Liver (tissue), 9 donors: Measurements from ENCODE around the gene IFITM10. TPM values are rescaled to one million over a fixed set of nuclear protein-coding genes. Genes with fewer than 3 reads are reported as not detected.

Source experiments
- DNase-seq: peaks from one replicate; pipeline ENCODE4 v3.0.0-alpha.2; 2017; ENCODE audit warnings: low spot score
- H3K27ac ChIP-seq, 2 donors: one replicate each; pipeline ENCODE4 v1.7.0; 2013; ENCODE audit warnings: inconsistent platforms in 2 of 2, low read length in 2 of 2, control low read depth in 1 of 2, low read depth in 1 of 2, mild to moderate bottlenecking in 1 of 2
- H3K27me3 ChIP-seq, 4 donors: one replicate each; pipeline versions ENCODE4 v1.6.1 to v1.7.0; 2013; ENCODE audit warnings: low read length in 3 of 4, inconsistent platforms in 1 of 4, mild to moderate bottlenecking in 1 of 4, moderate library complexity in 1 of 4; ENCODE audit not compliant: control insufficient read depth in 4 of 4, insufficient read depth in 4 of 4
- H3K36me3 ChIP-seq, 4 donors: one replicate each; pipeline versions ENCODE4 v1.6.1 to v1.7.0; 2013; ENCODE audit warnings: low read length in 3 of 4, mild to moderate bottlenecking in 3 of 4, low read depth in 1 of 4, moderate library complexity in 1 of 4; ENCODE audit not compliant: control insufficient read depth in 4 of 4, insufficient read depth in 3 of 4
- H3K4me1 ChIP-seq, 4 donors: one replicate each; pipeline versions ENCODE4 v1.6.1 to v1.7.0; 2013; ENCODE audit warnings: low read length in 3 of 4, mild to moderate bottlenecking in 3 of 4, moderate library complexity in 1 of 4; ENCODE audit not compliant: control insufficient read depth in 4 of 4, insufficient read depth in 4 of 4
- H3K4me3 ChIP-seq, 3 donors: one replicate each; pipeline versions ENCODE4 v1.6.1 to v1.7.0; 2013; ENCODE audit warnings: low read length in 3 of 3, control low read depth in 1 of 3, low read depth in 1 of 3, mild to moderate bottlenecking in 1 of 3
- H3K9ac ChIP-seq, 2 donors: one replicate each; pipeline ENCODE4 v1.7.0; 2013; ENCODE audit warnings: low read length in 2 of 2, mild to moderate bottlenecking in 2 of 2, moderate library complexity in 2 of 2, control low read depth in 1 of 2, low read depth in 1 of 2
- H3K9me3 ChIP-seq, 4 donors: one replicate each; pipeline versions ENCODE4 v1.6.1 to v1.7.0; 2013; ENCODE audit warnings: low read length in 3 of 4; ENCODE audit not compliant: control insufficient read depth in 4 of 4
- ATF3 ChIP-seq: IDR thresholded peaks from 2 replicates; pipeline ENCODE4 v1.6.1; 2016; ENCODE audit warnings: antibody characterized with exemption
- CTCF ChIP-seq: fragments of 150-350 bp; IDR thresholded peaks from 2 replicates; pipeline ENCODE4 v1.5.1; 2017; ENCODE audit warnings: improper control_type of control experiment, low read depth, low read length; ENCODE audit not compliant: missing input control
- EGR1 ChIP-seq, 2 donors: IDR thresholded peaks; 2 replicates each; pipeline ENCODE4 v1.6.1; 2016 to 2018; ENCODE audit warnings: antibody characterized with exemption in 2 of 2, low read depth in 2 of 2
- FOXA1 ChIP-seq: IDR thresholded peaks from 2 replicates; pipeline ENCODE4 v1.6.1; 2016; ENCODE audit warnings: antibody characterized with exemption
- FOXA2 ChIP-seq: IDR thresholded peaks from 2 replicates; pipeline ENCODE4 v1.6.1; 2016; ENCODE audit warnings: antibody characterized with exemption
- GABPA ChIP-seq, 2 donors: IDR thresholded peaks in 1 of 2; conservative IDR thresholded peaks in 1 of 2; 2 replicates each; pipeline ENCODE4 v1.6.1; 2016; ENCODE audit warnings: antibody characterized with exemption in 2 of 2, mild to moderate bottlenecking in 1 of 2, moderate library complexity in 1 of 2
- HNF4A ChIP-seq, 2 donors: conservative IDR thresholded peaks; 2 replicates each; pipeline ENCODE4 v1.6.1; 2016; ENCODE audit warnings: antibody characterized with exemption in 2 of 2, mild to moderate bottlenecking in 2 of 2
- HNF4G ChIP-seq: IDR thresholded peaks from 2 replicates; pipeline ENCODE4 v1.6.1; 2016; ENCODE audit warnings: antibody characterized with exemption
- JUND ChIP-seq, 2 donors: IDR thresholded peaks; 2 replicates each; pipeline ENCODE4 v1.6.1; 2016; ENCODE audit warnings: antibody characterized with exemption in 2 of 2
- MAX ChIP-seq: IDR thresholded peaks from 2 replicates; pipeline ENCODE4 v1.6.1; 2016; ENCODE audit warnings: antibody characterized with exemption
- RAD21 ChIP-seq, 2 donors: IDR thresholded peaks; 2 replicates each; pipeline ENCODE4 v1.6.1; 2016; ENCODE audit warnings: antibody characterized with exemption in 2 of 2, mild to moderate bottlenecking in 2 of 2
- REST ChIP-seq: IDR thresholded peaks from 2 replicates; pipeline ENCODE4 v1.6.1; 2016; ENCODE audit warnings: antibody characterized with exemption, mild to moderate bottlenecking
- RXRA ChIP-seq, 2 donors: IDR thresholded peaks; 2 replicates each; pipeline ENCODE4 v1.6.1; 2017 to 2018; ENCODE audit warnings: antibody characterized with exemption in 2 of 2, mild to moderate bottlenecking in 1 of 2
- SP1 ChIP-seq: IDR thresholded peaks from 2 replicates; pipeline ENCODE4 v1.6.1; 2018; ENCODE audit warnings: antibody characterized with exemption, mild to moderate bottlenecking
- TAF1 ChIP-seq: conservative IDR thresholded peaks from 2 replicates; pipeline ENCODE4 v1.6.1; 2016; ENCODE audit warnings: antibody characterized with exemption, mild to moderate bottlenecking
- YY1 ChIP-seq: IDR thresholded peaks from 2 replicates; pipeline ENCODE4 v1.6.1; 2016; ENCODE audit warnings: antibody characterized with exemption, mild to moderate bottlenecking
- ZBTB33 ChIP-seq: IDR thresholded peaks from 2 replicates; pipeline ENCODE4 v1.6.1; 2016; ENCODE audit warnings: antibody characterized with exemption
- WGBS: extraction: QIAGEN DNeasy Blood & Tissue Kit; methylation state at CpG from one replicate; pipeline ENCODE4 v1.1.7; 2013; 5-methylcytosine and 5-hydroxymethylcytosine counted together
- polyA plus RNA-seq, 2 donors: library from polyadenylated mRNA; stranded (reverse) in 1 of 2; unstranded in 1 of 2; fragments of 200-250 nt in 1 of 2; fragments of >200 nt in 1 of 2; fragmentation: Nextera tagmentation in 1 of 2; extraction: Ambion mirVana in 1 of 2; gene quantifications; one replicate each; pipeline versions ENCODE4 v1.2.1 to v1.2.3, GENCODE V29; 2013 to 2015
- total RNA-seq, 2 donors: library from RNA; depleted of rRNA; stranded (reverse); fragments of >200 nt; gene quantifications; one replicate each; pipeline ENCODE4 v1.2.3, GENCODE V29; 2014
- donor health status: healthy.
- donor health status: healthy.
- donor health status: healthy.
- donor health status: healthy.
- donor health status: healthy.

IFITM10 gene
- total and polyA plus RNA-seq, 4 donors = 0.14 to 8.5 (median 1.8) TPM

GRCh38 chr11:1785749-1786413 is 35.5 kb upstream of the IFITM10 start:
- Histone ChIP-seq H3K4me3 (no peak overlapping the region), H3K27me3 (no peaks in the 10 kb centered on the region), H3K27ac (no peak overlapping the region), H3K36me3 (no peaks in the 10 kb centered on the region), H3K4me1 (peaks cover 0 to 3% (median 0%) of the 10 kb centered on the region in 4 donors), H3K9ac (no peak overlapping the region), H3K9me3 (no peaks in the 10 kb centered on the region)
- no peak for TF ChIP-seq CTCF
- no peak for TF ChIP-seq HNF4G
- no peak for TF ChIP-seq EGR1 (IDR thresholded peaks at IDR 0.05; ENCODE audit: low read depth in 2 of 2)
- TF ChIP-seq YY1 = no peak
- no peak for TF ChIP-seq RXRA (IDR thresholded peaks at IDR 0.05)
- no peak for TF ChIP-seq ZBTB33
- TF ChIP-seq SP1 = no peak
- no peak for TF ChIP-seq HNF4A (conservative IDR thresholded peaks at IDR 0.05)
- no peak for TF ChIP-seq GABPA (IDR thresholded peaks at IDR 0.05 in 1 of 2, conservative IDR thresholded peaks at IDR 0.05 in 1 of 2)
- no peak for TF ChIP-seq REST
- no peak for TF ChIP-seq FOXA1
- no peak for TF ChIP-seq FOXA2
- TF ChIP-seq TAF1 = no peak
- no peak for TF ChIP-seq JUND (IDR thresholded peaks at IDR 0.05)
- TF ChIP-seq RAD21 (IDR thresholded peaks at IDR 0.05) = no peak
- no peak for TF ChIP-seq ATF3
- no peak for TF ChIP-seq MAX
- 83% methylated on average over 21 of the region's 21 CpGs for WGBS
- no peak for DNase-seq
